ENCODE measurements around the gene ASIC2.

The ASIC2 gene

GRCh38 chr17:33152783-33153182, 140.3 kb downstream of the ASIC2 start:
- DNase-seq: no peak

GRCh38 chr17:33151565-33151964, 141.5 kb downstream of the ASIC2 start:
- DNase-seq: no peak

- no peak for DNase-seq
Observed at GRCh38 chr17:33145941-33146340, 147.2 kb downstream of the ASIC2 start.

GRCh38 chr17:33144837-33145236, 148.3 kb downstream of the ASIC2 start:
- no peak for DNase-seq

- DNase-seq: no peak
Observed at GRCh38 chr17:33142705-33143299, 150.3 kb downstream of the ASIC2 start.

GRCh38 chr17:33140413-33141099, 152.5 kb downstream of the ASIC2 start:
- peak; percentile 89 for DNase-seq

- DNase-seq: no peak
Observed at GRCh38 chr17:33138627-33139026, 154.5 kb downstream of the ASIC2 start.

- no peak for DNase-seq
Observed at GRCh38 chr17:33137426-33137825, 155.7 kb downstream of the ASIC2 start.

DNA sequence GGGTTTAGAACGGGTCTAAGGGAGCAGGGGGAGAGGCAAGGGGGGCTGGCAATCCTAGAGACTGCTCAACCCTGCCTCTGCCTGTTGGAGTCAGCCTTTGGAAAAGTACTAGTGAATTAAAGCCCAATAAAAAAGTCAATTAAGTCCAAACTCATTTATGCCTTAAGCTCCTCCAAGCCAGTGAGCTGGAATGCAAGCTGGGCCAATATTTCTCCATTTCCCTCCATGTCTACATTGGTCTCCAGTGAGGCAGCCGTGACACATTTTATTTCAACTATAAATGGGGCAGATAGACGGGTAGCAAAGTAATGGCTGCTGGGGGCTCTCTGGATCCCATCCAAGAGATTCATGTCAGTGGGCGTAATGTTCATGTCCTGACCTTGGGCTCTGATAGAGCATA, 157.4 kb downstream of the ASIC2 start:
- no peak for DNase-seq

GRCh38 chr17:33131620-33132019, 161.5 kb downstream of the ASIC2 start:
- DNase-seq: no peak

DNA sequence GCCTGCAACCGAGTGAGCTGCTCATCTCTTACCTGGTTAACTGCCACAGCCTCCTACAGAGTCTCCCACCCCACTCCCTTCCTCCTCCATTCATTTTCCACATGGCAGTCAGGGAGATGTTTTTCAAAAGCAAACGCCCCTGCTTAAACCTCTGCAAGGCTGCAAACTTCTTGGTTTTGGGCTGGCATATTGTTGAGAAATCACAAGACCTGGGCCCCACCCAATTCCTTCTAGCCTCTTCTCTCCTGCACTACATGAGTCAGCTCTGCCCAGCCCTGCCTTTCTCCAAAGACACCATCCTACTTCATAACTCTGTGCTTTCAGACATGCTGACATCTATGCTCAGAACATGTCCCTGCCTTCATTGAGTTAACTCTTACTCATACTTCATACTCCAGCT, 165.4 kb downstream of the ASIC2 start:
- DNase-seq: no peak

DNA sequence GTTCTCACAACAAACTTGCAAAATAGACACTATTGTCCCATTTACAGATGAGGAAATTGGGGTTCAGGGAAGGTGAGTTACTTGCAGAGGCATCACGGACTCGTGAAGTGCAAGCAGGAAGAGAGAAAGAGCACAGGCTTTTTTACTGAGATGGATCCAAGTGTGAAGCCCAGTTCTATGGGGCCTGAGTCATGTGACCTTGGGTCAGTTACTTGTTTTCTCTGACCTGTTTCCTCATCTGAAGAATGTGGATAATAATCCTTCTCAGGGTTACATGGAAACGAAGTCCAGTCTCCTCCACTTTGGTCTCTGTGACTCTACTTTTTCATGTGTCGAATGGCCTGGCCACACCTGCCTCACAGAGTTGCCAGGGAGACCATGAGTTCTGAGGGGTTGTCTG, 167.0 kb downstream of the ASIC2 start:
- DNase-seq: no peak

- no peak for DNase-seq
Observed at GRCh38 chr17:33125552-33125950, 167.5 kb downstream of the ASIC2 start.

- DNase-seq: no peak
Observed at GRCh38 chr17:33124871-33125551, 168.1 kb downstream of the ASIC2 start.

- DNase-seq: no peak
Observed at GRCh38 chr17:33124185-33124584, 168.9 kb downstream of the ASIC2 start.

DNA sequence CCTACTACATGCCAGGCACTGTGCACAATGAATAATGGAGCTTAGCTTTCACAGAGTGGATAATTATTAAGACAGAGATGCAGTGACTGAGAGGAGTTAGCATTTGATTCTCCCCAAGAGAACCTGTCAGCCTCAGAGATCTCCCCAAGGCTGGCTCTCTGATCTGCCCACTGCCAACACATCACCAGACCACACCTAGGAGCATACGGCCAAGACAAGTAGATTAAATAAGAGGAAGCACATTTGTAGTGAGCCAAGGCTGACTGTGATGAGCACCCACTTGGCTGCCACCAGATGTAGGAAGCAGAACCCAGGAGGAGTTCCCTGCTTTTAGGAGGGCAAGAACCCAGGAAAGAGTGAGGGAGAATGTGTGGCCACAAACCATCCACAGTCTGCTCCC, 171.3 kb downstream of the ASIC2 start:
- no peak for DNase-seq

GRCh38 chr17:33121272-33121671, 171.8 kb downstream of the ASIC2 start:
- no peak for DNase-seq

DNA sequence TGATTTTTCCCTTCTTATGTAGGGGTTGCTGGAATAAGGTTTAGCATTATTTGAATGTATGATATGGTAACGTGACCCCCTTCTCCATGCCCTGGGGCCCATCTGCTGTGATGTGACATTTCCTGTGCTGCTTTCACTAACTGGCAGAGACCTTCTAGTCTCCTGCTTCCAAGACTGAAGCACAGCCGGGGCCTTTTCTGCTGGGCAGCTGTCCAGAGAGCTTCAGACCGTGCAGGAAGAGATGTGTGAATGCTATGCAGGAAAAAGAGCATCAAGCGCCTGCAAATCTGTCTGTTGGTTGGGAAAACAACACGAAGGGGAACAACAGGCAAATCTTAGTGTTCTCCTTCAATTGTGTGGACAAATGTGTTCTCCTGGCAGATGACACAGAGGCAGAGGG, 173.0 kb downstream of the ASIC2 start:
- no peak for DNase-seq

- no peak for DNase-seq
Observed at GRCh38 chr17:33118391-33119075, 174.6 kb downstream of the ASIC2 start.

DNA sequence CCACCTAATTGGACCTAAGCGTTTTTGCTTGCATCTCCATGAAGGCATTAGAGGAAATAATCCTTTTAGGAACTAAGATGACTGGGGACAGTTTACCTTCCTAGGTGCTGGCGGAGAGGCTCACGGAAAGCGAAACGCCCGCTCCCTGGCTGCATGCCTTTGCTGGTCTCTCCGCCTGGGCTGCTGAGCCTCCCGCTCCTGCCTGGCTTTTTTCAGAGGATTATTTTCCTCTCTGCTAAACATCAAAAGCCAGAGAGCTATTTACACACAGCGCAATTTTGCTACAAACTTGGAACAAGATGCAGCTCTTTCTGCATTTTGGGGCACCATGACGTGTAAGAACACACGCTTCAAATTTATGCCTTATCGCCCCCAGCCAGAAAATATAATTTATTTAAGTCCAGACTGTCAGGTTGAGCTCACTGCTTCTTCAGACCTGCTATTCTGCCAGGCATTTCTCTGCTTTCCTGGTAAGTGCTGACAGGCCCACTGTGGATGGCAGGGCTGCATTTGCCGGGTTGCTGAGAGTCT, 177.0 kb downstream of the ASIC2 start:
- DNase-seq: no peak

GRCh38 chr17:33115366-33115765, 177.7 kb downstream of the ASIC2 start:
- no peak for DNase-seq

GRCh38 chr17:33113991-33114370, 179.1 kb downstream of the ASIC2 start:
- DNase-seq: no peak

DNA sequence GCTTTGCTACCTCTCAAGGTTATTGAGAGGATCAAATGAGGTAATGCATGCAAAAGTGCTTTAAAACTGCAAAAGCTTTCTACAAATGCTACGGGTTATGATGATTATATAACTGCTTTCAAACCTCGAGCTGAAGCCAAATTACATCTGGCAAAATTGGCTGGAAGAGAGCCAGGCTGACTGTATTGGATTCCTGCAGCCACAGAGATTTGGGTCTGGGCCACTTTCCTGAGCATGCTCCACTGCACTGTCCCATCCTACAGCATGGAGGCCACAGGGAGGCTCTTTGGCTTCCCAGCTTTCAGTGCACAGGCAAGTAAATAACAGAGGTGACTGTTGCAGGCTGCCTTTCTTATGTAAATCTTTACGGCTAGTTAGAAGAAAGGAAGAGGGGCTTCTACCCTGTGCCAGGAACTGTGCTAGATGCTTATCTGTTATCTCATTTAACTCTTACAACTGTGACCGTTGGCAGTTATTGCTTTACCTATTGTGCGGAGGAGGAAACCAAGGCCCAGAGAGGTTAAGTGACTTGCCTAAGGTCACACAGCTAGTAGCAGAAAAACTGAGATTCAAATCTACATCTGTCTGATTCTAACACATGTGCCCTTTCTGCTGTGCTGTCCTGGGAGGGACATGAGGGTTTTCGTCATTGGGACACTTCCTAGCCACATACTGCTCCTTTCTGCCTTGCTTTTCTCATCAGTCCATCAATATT, 179.7 kb downstream of the ASIC2 start:
- no peak for DNase-seq
